HG02943 (cell line): Measurements from ENCODE around the gene AHCYL1.

ENCODE experiments used
- ATAC-seq: cut with Tn5 transposase; IDR thresholded peaks from one replicate; pipeline ENCODE4 v1.9.1; 2021; ENCODE audit warnings: mild to moderate bottlenecking, low read depth, moderate library complexity; ENCODE audit not compliant: unreplicated experiment

AHCYL1 gene

GRCh38 chr1:109975718-109976117 lies 8.8 kb upstream of the AHCYL1 start:
- no peak for ATAC-seq

- ATAC-seq: no peak
Observed at GRCh38 chr1:109976762-109977161, 7.8 kb upstream of the AHCYL1 start.

GRCh38 chr1:109977225-109977624 lies 7.3 kb upstream of the AHCYL1 start:
- ATAC-seq: no peak

- ATAC-seq: no peak
Observed at GRCh38 chr1:109977657-109978378, 6.7 kb upstream of the AHCYL1 start.

GRCh38 chr1:109978761-109979488 lies 5.6 kb upstream of the AHCYL1 start:
- ATAC-seq: no peak

- ATAC-seq: no peak
Observed at GRCh38 chr1:109979489-109980091, 5.0 kb upstream of the AHCYL1 start.

- ATAC-seq: no peak
Observed at GRCh38 chr1:109980324-109981003, 4.1 kb upstream of the AHCYL1 start.

- no peak for ATAC-seq
Observed at GRCh38 chr1:109981004-109981335, 3.6 kb upstream of the AHCYL1 start.

GRCh38 chr1:109983380-109984189 lies 980 bp upstream of the AHCYL1 start:
- ATAC-seq: no peak

GRCh38 chr1:109984190-109984455 lies 442 bp upstream of the AHCYL1 start:
- no peak for ATAC-seq

- no peak for ATAC-seq
Observed at GRCh38 chr1:109985247-109986053, 885 bp downstream of the AHCYL1 start.

- no peak for ATAC-seq
Observed at GRCh38 chr1:109986054-109986444, 1.5 kb downstream of the AHCYL1 start.

GRCh38 chr1:109988349-109988914 lies 3.9 kb downstream of the AHCYL1 start:
- ATAC-seq: no peak

GRCh38 chr1:109989506-109990301 lies 5.1 kb downstream of the AHCYL1 start:
- no peak for ATAC-seq

GRCh38 chr1:109990302-109990653 lies 5.7 kb downstream of the AHCYL1 start:
- ATAC-seq: no peak

- no peak for ATAC-seq
Observed at GRCh38 chr1:109991400-109991925, 6.9 kb downstream of the AHCYL1 start.

- ATAC-seq: no peak
Observed at GRCh38 chr1:109993885-109994284, 9.3 kb downstream of the AHCYL1 start.

GRCh38 chr1:109994654-109995053 lies 10.1 kb downstream of the AHCYL1 start:
- ATAC-seq: no peak

- no peak for ATAC-seq
Observed at GRCh38 chr1:109995536-109995935, 11.0 kb downstream of the AHCYL1 start.
